HEK293 (cell line): Measurements from ENCODE around the gene CBX5.
A peak's percentile ranks its signal among the peaks of the same experiment; 100 is the strongest.

Experiments used
- CTCF ChIA-PET: fragments of 350-600 bp; formaldehyde crosslinking; extraction: SDS; loops from one replicate; lab custom pipeline; 2021; ENCODE audit warnings: antibody characterized with exemption; lab: Yijun Ruan, JAX
- POLR2A ChIA-PET: fragments of 300-600 bp; formaldehyde crosslinking; extraction: SDS; loops from one replicate; lab custom pipeline; 2020; ENCODE audit warnings: antibody characterized with exemption, inconsistent platforms; lab: Yijun Ruan, JAX
- H3K27ac ChIP-seq: fragments of 200-500 bp; sonication (Bioruptor generic); 2 replicates; pipeline ENCODE4 v1.5.1; 2014; ENCODE audit warnings: low read depth, low read length, control low read depth, inconsistent platforms; ENCODE audit errors: extremely low read depth
- H3K36me3 ChIP-seq, 2 experiments: fragments of 200-500 bp in 1 of 2; sonication (Bioruptor generic) in 1 of 2; 1 replicate in 1 of 2; 2 replicates in 1 of 2; pipeline ENCODE4 v1.5.1; 2014 to 2017; ENCODE audit warnings: inconsistent platforms in 2 of 2, low read length in 2 of 2; ENCODE audit not compliant: control insufficient read depth in 2 of 2, insufficient read depth in 1 of 2
- H3K4me1 ChIP-seq: fragments of 200-500 bp; sonication (Bioruptor generic); 2 replicates; pipeline ENCODE4 v1.5.1; 2014; ENCODE audit warnings: mild to moderate bottlenecking, low read length, inconsistent platforms; ENCODE audit not compliant: control insufficient read depth, insufficient read depth
- H3K4me3 ChIP-seq: 2 replicates; pipeline ENCODE4 v1.5.1; 2011; ENCODE audit warnings: low read depth, mild to moderate bottlenecking, control low read depth, low read length, moderate library complexity
- H3K9me3 ChIP-seq: fragments of 200-500 bp; sonication (Bioruptor generic); 2 replicates; pipeline ENCODE4 v1.5.1; 2014; ENCODE audit warnings: low read depth, low read length, inconsistent platforms; ENCODE audit not compliant: control insufficient read depth, insufficient read depth
- MZF1 ChIP-seq: fragments of 450-650 bp; formaldehyde crosslinking; IDR thresholded peaks from 2 replicates; pipeline ENCODE4 v1.5.1; 2017; ENCODE audit warnings: missing biosample characterization, missing genetic modification characterization, borderline replicate concordance
- SCRT1 ChIP-seq: fragments of 450-650 bp; formaldehyde crosslinking; IDR thresholded peaks from 2 replicates; pipeline ENCODE4 v1.5.1; 2016; ENCODE audit warnings: missing biosample characterization, missing genetic modification characterization, borderline replicate concordance
- TSHZ1 ChIP-seq: fragments of 450-650 bp; formaldehyde crosslinking; IDR thresholded peaks from 2 replicates; pipeline ENCODE4 v1.5.1; 2016; ENCODE audit warnings: missing biosample characterization, missing genetic modification characterization, borderline replicate concordance
- ZNF10 ChIP-seq: fragments of 450-650 bp; formaldehyde crosslinking; IDR thresholded peaks from 2 replicates; pipeline ENCODE4 v1.5.1; 2017; ENCODE audit warnings: missing biosample characterization, missing genetic modification characterization
- ZNF133 ChIP-seq: fragments of 450-650 bp; formaldehyde crosslinking; IDR thresholded peaks from 2 replicates; pipeline ENCODE4 v1.5.1; 2016; ENCODE audit warnings: missing biosample characterization, missing genetic modification characterization
- ZNF140 ChIP-seq: fragments of 450-650 bp; formaldehyde crosslinking; IDR thresholded peaks from 2 replicates; pipeline ENCODE4 v1.5.1; 2016; ENCODE audit warnings: missing biosample characterization, missing genetic modification characterization
- ZNF155 ChIP-seq: fragments of 450-650 bp; formaldehyde crosslinking; IDR thresholded peaks from 2 replicates; pipeline ENCODE4 v1.5.1; 2016; ENCODE audit warnings: missing biosample characterization, missing genetic modification characterization
- ZNF18 ChIP-seq: fragments of 450-650 bp; formaldehyde crosslinking; IDR thresholded peaks from 2 replicates; pipeline ENCODE4 v1.5.1; 2016; ENCODE audit warnings: missing biosample characterization, missing genetic modification characterization
- ZNF280C ChIP-seq: fragments of 450-650 bp; formaldehyde crosslinking; IDR thresholded peaks from 2 replicates; pipeline ENCODE4 v1.5.1; 2016; ENCODE audit warnings: missing biosample characterization, missing genetic modification characterization
- ZNF324 ChIP-seq: fragments of 450-650 bp; formaldehyde crosslinking; IDR thresholded peaks from 2 replicates; pipeline ENCODE4 v1.5.1; 2016; ENCODE audit warnings: missing biosample characterization, missing genetic modification characterization
- ZNF341 ChIP-seq: fragments of 450-650 bp; formaldehyde crosslinking; IDR thresholded peaks from 2 replicates; pipeline ENCODE4; 2016; ENCODE audit warnings: low read depth, missing biosample characterization, missing genetic modification characterization
- ZNF416 ChIP-seq: fragments of 450-650 bp; formaldehyde crosslinking; IDR thresholded peaks from 2 replicates; pipeline ENCODE4 v1.5.1; 2016; ENCODE audit warnings: missing biosample characterization, missing genetic modification characterization
- ZNF518A ChIP-seq: fragments of 450-650 bp; formaldehyde crosslinking; conservative IDR thresholded peaks from 2 replicates; pipeline ENCODE4 v1.5.1; 2016; ENCODE audit warnings: low read depth, missing biosample characterization, missing genetic modification characterization
- ZNF521 ChIP-seq: fragments of 450-650 bp; formaldehyde crosslinking; IDR thresholded peaks from 2 replicates; pipeline ENCODE4 v1.5.1; 2017; ENCODE audit warnings: missing biosample characterization, mild to moderate bottlenecking, missing genetic modification characterization
- ZNF629 ChIP-seq: fragments of 450-650 bp; formaldehyde crosslinking; IDR thresholded peaks from 2 replicates; pipeline ENCODE4 v1.5.1; 2017; ENCODE audit warnings: missing biosample characterization, missing genetic modification characterization
- ZSCAN16 ChIP-seq: fragments of 450-650 bp; formaldehyde crosslinking; IDR thresholded peaks from 2 replicates; pipeline ENCODE4 v1.5.1; 2016; ENCODE audit warnings: missing biosample characterization, missing genetic modification characterization
- TF ChIP-seq, protein P1 (sequence below): fragments of 450-650 bp; formaldehyde crosslinking; IDR thresholded peaks from 2 replicates; pipeline ENCODE4 v1.5.1; 2016; ENCODE audit warnings: missing biosample characterization, missing genetic modification characterization
- TF ChIP-seq, protein P2 (sequence below): fragments of 450-650 bp; formaldehyde crosslinking; IDR thresholded peaks from 2 replicates; pipeline ENCODE4 v1.5.1; 2016; ENCODE audit warnings: missing biosample characterization, missing genetic modification characterization
- TF ChIP-seq, protein P3 (sequence below): fragments of 450-650 bp; formaldehyde crosslinking; IDR thresholded peaks from 2 replicates; pipeline ENCODE4 v1.5.1; 2016; ENCODE audit warnings: missing biosample characterization, missing genetic modification characterization

Gene CBX5

GRCh38 chr12:54211920-54212319 lies 68.0 kb downstream of the CBX5 start (continued):
- TF ChIP-seq, protein P1, sequence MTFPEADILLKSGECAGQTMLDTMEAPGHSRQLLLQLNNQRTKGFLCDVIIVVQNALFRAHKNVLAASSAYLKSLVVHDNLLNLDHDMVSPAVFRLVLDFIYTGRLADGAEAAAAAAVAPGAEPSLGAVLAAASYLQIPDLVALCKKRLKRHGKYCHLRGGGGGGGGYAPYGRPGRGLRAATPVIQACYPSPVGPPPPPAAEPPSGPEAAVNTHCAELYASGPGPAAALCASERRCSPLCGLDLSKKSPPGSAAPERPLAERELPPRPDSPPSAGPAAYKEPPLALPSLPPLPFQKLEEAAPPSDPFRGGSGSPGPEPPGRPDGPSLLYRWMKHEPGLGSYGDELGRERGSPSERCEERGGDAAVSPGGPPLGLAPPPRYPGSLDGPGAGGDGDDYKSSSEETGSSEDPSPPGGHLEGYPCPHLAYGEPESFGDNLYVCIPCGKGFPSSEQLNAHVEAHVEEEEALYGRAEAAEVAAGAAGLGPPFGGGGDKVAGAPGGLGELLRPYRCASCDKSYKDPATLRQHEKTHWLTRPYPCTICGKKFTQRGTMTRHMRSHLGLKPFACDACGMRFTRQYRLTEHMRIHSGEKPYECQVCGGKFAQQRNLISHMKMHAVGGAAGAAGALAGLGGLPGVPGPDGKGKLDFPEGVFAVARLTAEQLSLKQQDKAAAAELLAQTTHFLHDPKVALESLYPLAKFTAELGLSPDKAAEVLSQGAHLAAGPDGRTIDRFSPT (tag by site-specific recombination) = no peak
- no peak for TF ChIP-seq ZNF10
- no peak for TF ChIP-seq ZNF521
- TF ChIP-seq ZNF629 (tag by site-specific recombination) = no peak
- TF ChIP-seq ZNF416 (tag by site-specific recombination) = no peak
- no peak for TF ChIP-seq TSHZ1
- TF ChIP-seq, protein P2, sequence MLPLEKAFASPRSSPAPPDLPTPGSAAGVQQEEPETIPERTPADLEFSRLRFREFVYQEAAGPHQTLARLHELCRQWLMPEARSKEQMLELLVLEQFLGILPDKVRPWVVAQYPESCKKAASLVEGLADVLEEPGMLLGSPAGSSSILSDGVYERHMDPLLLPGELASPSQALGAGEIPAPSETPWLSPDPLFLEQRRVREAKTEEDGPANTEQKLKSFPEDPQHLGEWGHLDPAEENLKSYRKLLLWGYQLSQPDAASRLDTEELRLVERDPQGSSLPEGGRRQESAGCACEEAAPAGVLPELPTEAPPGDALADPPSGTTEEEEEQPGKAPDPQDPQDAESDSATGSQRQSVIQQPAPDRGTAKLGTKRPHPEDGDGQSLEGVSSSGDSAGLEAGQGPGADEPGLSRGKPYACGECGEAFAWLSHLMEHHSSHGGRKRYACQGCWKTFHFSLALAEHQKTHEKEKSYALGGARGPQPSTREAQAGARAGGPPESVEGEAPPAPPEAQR (tag by site-specific recombination) = no peak
- no peak for TF ChIP-seq ZNF133 (tag by site-specific recombination)
- TF ChIP-seq ZNF18 (tag by site-specific recombination) = peak; percentile 90
- TF ChIP-seq ZNF324 (tag by site-specific recombination) = no peak

- Histone ChIP-seq H3K4me3 (no peak overlapping the region), H3K9me3 (no peaks in the 10 kb centered on the region), H3K36me3 (no peaks in the 10 kb centered on the region), H3K27ac (no peak overlapping the region), H3K4me1 (no peaks in the 10 kb centered on the region)
- POLR2A ChIA-PET = interaction anchor here (0.5 kb wide), 1 partner anchor 149 kb away, joined by 3 read pairs; no protein-coding TSS in a partner anchor
- CTCF ChIA-PET = interaction anchor here (0.6 to 6.6 kb wide), 8 partner anchors 9 to 646 kb away, joined by 3 to 88 read pairs (median 6); partner anchors contain the start of genes HOXC10, HOXC5, HOXC6 and HOXC9
- TF ChIP-seq MZF1 = no peak
- TF ChIP-seq SCRT1 (tag by site-specific recombination) = 0 out of 2 replicates have a peak, but pooled peaks have one; percentile 24
- TF ChIP-seq, protein P3, sequence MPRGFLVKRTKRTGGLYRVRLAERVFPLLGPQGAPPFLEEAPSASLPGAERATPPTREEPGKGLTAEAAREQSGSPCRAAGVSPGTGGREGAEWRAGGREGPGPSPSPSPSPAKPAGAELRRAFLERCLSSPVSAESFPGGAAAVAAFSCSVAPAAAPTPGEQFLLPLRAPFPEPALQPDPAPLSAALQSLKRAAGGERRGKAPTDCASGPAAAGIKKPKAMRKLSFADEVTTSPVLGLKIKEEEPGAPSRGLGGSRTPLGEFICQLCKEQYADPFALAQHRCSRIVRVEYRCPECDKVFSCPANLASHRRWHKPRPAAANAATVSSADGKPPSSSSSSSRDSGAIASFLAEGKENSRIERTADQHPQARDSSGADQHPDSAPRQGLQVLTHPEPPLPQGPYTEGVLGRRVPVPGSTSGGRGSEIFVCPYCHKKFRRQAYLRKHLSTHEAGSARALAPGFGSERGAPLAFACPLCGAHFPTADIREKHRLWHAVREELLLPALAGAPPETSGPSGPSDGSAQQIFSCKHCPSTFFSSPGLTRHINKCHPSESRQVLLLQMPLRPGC (tag by site-specific recombination) = no peak
- no peak for TF ChIP-seq ZNF280C (tag by site-specific recombination)
- no peak for TF ChIP-seq ZNF155
- no peak for TF ChIP-seq ZSCAN16 (tag by site-specific recombination)
- TF ChIP-seq ZNF518A = no peak
- no peak for TF ChIP-seq ZNF140
- TF ChIP-seq ZNF341 (tag by site-specific recombination) = peak; percentile 4; the same call in 1 of the 2 replicates
Measured at GRCh38 chr12:54210400-54210790, 69.5 kb downstream of the CBX5 start.
